NCI-H446 (cell line): ENCODE results near the gene SDK1.
"Not testable (repeated sequence)": the region's sequence is repeated elsewhere in the genome, so short reads cannot be mapped to it uniquely, and the experiment has no call there.

ENCODE experiments used
- DNase-seq, 2 experiments: peaks; one replicate each; lab custom pipeline; 2025; lab: John Stamatoyannopoulos, UW

SDK1 gene

GRCh38 chr7:3673524-3673923 lies 372.5 kb downstream of the SDK1 start:
- DNase-seq, result no peak

GRCh38 chr7:3678314-3678810 lies 377.3 kb downstream of the SDK1 start:
- no peak for DNase-seq

GRCh38 chr7:3682028-3682710 lies 381.1 kb downstream of the SDK1 start:
- DNase-seq, result no peak

- DNase-seq, result no peak
Observed at GRCh38 chr7:3683546-3684539, 382.8 kb downstream of the SDK1 start.

GRCh38 chr7:3688071-3688470 lies 387.0 kb downstream of the SDK1 start:
- DNase-seq, result no peak

GRCh38 chr7:3688842-3689241 lies 387.8 kb downstream of the SDK1 start:
- DNase-seq, result no peak

GRCh38 chr7:3691478-3692158 lies 390.6 kb downstream of the SDK1 start:
- no peak for DNase-seq

- DNase-seq, result no peak
Observed at GRCh38 chr7:3695602-3696001, 394.6 kb downstream of the SDK1 start.

- DNase-seq, result no peak
Observed at GRCh38 chr7:3696113-3696512, 395.1 kb downstream of the SDK1 start.

GRCh38 chr7:3697472-3697871 lies 396.4 kb downstream of the SDK1 start:
- no peak for DNase-seq

- no peak for DNase-seq
Observed at GRCh38 chr7:3705258-3705657, 404.2 kb downstream of the SDK1 start.

GRCh38 chr7:3706091-3706490 lies 405.0 kb downstream of the SDK1 start:
- DNase-seq, result not testable (repeated sequence)

GRCh38 chr7:3710122-3710521 lies 409.1 kb downstream of the SDK1 start:
- DNase-seq, result no peak

GRCh38 chr7:3710531-3710930 lies 409.5 kb downstream of the SDK1 start:
- DNase-seq, result no peak

GRCh38 chr7:3712841-3713240 lies 411.8 kb downstream of the SDK1 start:
- no peak for DNase-seq

- DNase-seq, result no peak
Observed at GRCh38 chr7:3721422-3721821, 420.4 kb downstream of the SDK1 start.

- DNase-seq, result no peak
Observed at GRCh38 chr7:3722396-3722922, 421.4 kb downstream of the SDK1 start.

GRCh38 chr7:3725155-3726059 lies 424.4 kb downstream of the SDK1 start:
- no peak for DNase-seq

- DNase-seq, result peak in 1 of 2 experiments; percentile 54
Observed at GRCh38 chr7:3730276-3730675, 429.2 kb downstream of the SDK1 start.

- DNase-seq, result no peak
Observed at GRCh38 chr7:3732395-3733005, 431.4 kb downstream of the SDK1 start.
